Karpas-422 (cell line): ENCODE measurements around the gene PARD3B. TPM values are rescaled to one million over a fixed set of nuclear protein-coding genes. Genes with fewer than 3 reads are reported as not detected.
"Not testable (repeated sequence)": the region's sequence is repeated elsewhere in the genome, so short reads cannot be mapped to it uniquely, and the experiment has no call there.

Experiments
- DNase-seq: peaks from one replicate; pipeline ENCODE4 v3.0.0-alpha.2; 2015
- H2AFZ ChIP-seq: fragments of 200-600 bp; sonication (generic); 2 replicates; pipeline ENCODE4 v1.6.1; 2014; ENCODE audit warnings: antibody characterized with exemption, low read length, mixed read lengths
- H3K27ac ChIP-seq: fragments of 200-600 bp; sonication (generic); 2 replicates; pipeline ENCODE4 v1.5.1; 2014; ENCODE audit warnings: mild to moderate bottlenecking, low read length, moderate library complexity
- H3K27me3 ChIP-seq: fragments of 200-600 bp; sonication (generic); 2 replicates; pipeline ENCODE4 v1.6.1; 2014; ENCODE audit warnings: low read length, mixed read lengths
- H3K36me3 ChIP-seq: fragments of 200-600 bp; sonication (generic); 2 replicates; pipeline ENCODE4 v1.6.1; 2014; ENCODE audit warnings: low read length, mixed read lengths; ENCODE audit not compliant: insufficient read depth
- H3K4me1 ChIP-seq: fragments of 200-600 bp; sonication (generic); 2 replicates; pipeline ENCODE4 v1.6.1; 2014; ENCODE audit warnings: mild to moderate bottlenecking, low read length, mixed read lengths
- H3K4me2 ChIP-seq: fragments of 200-600 bp; sonication (generic); 2 replicates; pipeline ENCODE4 v1.6.1; 2014; ENCODE audit warnings: low read length, low read depth, mild to moderate bottlenecking; ENCODE audit not compliant: poor library complexity, severe bottlenecking
- H3K4me3 ChIP-seq: fragments of 200-600 bp; sonication (generic); 2 replicates; pipeline ENCODE4 v1.5.1; 2014; ENCODE audit warnings: mild to moderate bottlenecking, antibody characterized with exemption, low read length, mixed read lengths
- H3K79me2 ChIP-seq: fragments of 200-600 bp; sonication (generic); 2 replicates; pipeline ENCODE4 v1.6.1; 2014; ENCODE audit warnings: mild to moderate bottlenecking, low read length, mixed read lengths
- H3K9ac ChIP-seq: fragments of 200-600 bp; sonication (generic); 2 replicates; pipeline ENCODE4 v1.6.0; 2014; ENCODE audit warnings: low read length
- H3K9me2 ChIP-seq: fragments of 200-600 bp; sonication (generic), shearing (Covaris generic); replicated peaks from 2 replicates; pipeline ENCODE4 v1.6.0; 2014; ENCODE audit warnings: mild to moderate bottlenecking, low read length, moderate library complexity; ENCODE audit not compliant: insufficient read depth
- H3K9me3 ChIP-seq: fragments of 300-700, 200-600 bp; sonication (generic); 2 replicates; pipeline ENCODE4 v1.6.1; 2014; ENCODE audit warnings: low read length, mixed read lengths
- H4K20me1 ChIP-seq: fragments of 200-600 bp; sonication (generic); 2 replicates; pipeline ENCODE4 v1.6.1; 2014; ENCODE audit warnings: mild to moderate bottlenecking, antibody characterized with exemption, low read length, low read depth; ENCODE audit not compliant: insufficient read depth
- total RNA-seq: library from RNA; depleted of rRNA; stranded (reverse); fragments of >200 nt; shearing (Covaris generic); gene quantifications from 2 replicates; pipeline ENCODE4 v1.2.3, GENCODE V29; 2014; ENCODE audit warnings: low replicate concordance

The PARD3B gene
- total RNA-seq, 1 experiment from 2014 or later = not detected

GRCh38 chr2:205484215-205484614, 938.9 kb downstream of the PARD3B start:
- H4K20me1 ChIP-seq = no peaks in the 10 kb centered on the region
- H3K9ac ChIP-seq = no peak overlapping the region
- H3K27me3 ChIP-seq = no peaks in the 10 kb centered on the region
- H3K27ac ChIP-seq = no peak overlapping the region
- no peak overlapping the region for H2AFZ ChIP-seq
- DNase-seq = no peak
- H3K4me1 ChIP-seq = peaks cover 25% of the 10 kb centered on the region
- H3K79me2 ChIP-seq = no peaks in the 10 kb centered on the region
- no peaks in the 10 kb centered on the region for H3K9me3 ChIP-seq
- no peak overlapping the region for H3K4me3 ChIP-seq
- no peaks in the 10 kb centered on the region for H3K36me3 ChIP-seq
- no peaks in the 10 kb centered on the region for H3K9me2 ChIP-seq
- H3K4me2 ChIP-seq = no peak overlapping the region

DNA sequence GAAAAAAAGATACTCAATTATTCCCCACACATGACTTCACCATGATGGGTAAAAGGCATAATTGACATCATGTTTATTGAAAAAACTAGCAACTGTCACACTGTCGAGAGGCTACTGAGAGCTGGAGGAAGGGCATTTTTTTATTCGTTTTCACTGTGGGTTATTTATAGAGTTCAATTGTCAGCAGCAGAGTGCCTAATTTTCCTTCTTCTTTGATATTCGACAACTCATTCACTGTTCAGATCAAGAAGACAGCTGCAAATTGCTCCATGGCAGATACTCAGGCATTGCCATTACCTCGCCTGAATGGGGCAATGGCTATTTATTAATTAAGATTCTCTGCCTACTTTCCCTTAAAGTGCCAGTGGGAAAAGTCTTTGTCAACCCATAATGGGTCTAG, 939.5 kb downstream of the PARD3B start:
- H3K79me2 ChIP-seq = no peaks in the 10 kb centered on the region

GRCh38 chr2:205493528-205493927, 948.3 kb downstream of the PARD3B start:
- H3K4me2 ChIP-seq = not testable (repeated sequence)

More for the DNA sequence above, 939.5 kb downstream of the PARD3B start:
- Histone ChIP-seq H3K27ac (no peak overlapping the region), H4K20me1 (no peaks in the 10 kb centered on the region), H3K4me3 (no peak overlapping the region), H3K9me3 (no peaks in the 10 kb centered on the region), H3K36me3 (no peaks in the 10 kb centered on the region), H3K27me3 (no peaks in the 10 kb centered on the region), H3K9me2 (no peaks in the 10 kb centered on the region), H3K4me1 (peaks cover 25% of the 10 kb centered on the region), H3K9ac (no peak overlapping the region), H2AFZ (peak overlapping the region; percentile 0; the same call in 1 of the 2 replicates), H3K4me2 (no peak overlapping the region)
- no peak for DNase-seq

GRCh38 chr2:205494537-205495235, 949.4 kb downstream of the PARD3B start:
- no peak overlapping the region for H3K4me3 ChIP-seq
- H3K79me2 ChIP-seq = no peaks in the 10 kb centered on the region

More at GRCh38 chr2:205493528-205493927, 948.3 kb downstream of the PARD3B start:
- H3K27me3 ChIP-seq, H3K9me2 ChIP-seq, H3K9me3 ChIP-seq, H3K4me1 ChIP-seq, H3K9ac ChIP-seq, H3K4me3 ChIP-seq, H2AFZ ChIP-seq, H4K20me1 ChIP-seq, H3K27ac ChIP-seq, DNase-seq, H3K79me2 ChIP-seq, H3K36me3 ChIP-seq: not testable (repeated sequence)

DNA sequence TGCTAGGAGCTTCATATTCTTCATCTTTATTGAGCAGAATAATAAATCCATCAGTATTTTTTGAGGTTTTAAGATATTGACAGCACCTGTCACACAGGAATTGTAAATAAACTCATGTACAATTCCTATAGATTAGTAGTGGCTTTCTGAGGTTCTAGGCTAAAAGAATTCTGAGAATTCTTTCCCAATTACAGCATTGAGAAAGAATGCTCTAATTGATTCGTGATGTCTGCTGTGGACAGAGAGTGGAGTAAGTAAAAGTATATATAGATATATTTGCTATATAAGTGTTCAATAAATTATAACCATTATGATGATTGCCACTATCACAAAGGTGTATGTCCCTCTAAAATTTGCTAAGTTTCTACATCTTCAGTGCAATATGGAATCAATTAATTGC, 950.5 kb downstream of the PARD3B start:
- Histone ChIP-seq H3K4me1 (peaks cover 14% of the 10 kb centered on the region), H3K27ac (no peak overlapping the region), H3K9me3 (no peaks in the 10 kb centered on the region), H2AFZ (no peak overlapping the region), H3K36me3 (no peaks in the 10 kb centered on the region), H4K20me1 (no peaks in the 10 kb centered on the region), H3K9ac (no peak overlapping the region), H3K27me3 (no peaks in the 10 kb centered on the region), H3K9me2 (no peaks in the 10 kb centered on the region), H3K4me3 (no peak overlapping the region), H3K4me2 (no peak overlapping the region), H3K79me2 (no peaks in the 10 kb centered on the region)
- DNase-seq = no peak

More at GRCh38 chr2:205494537-205495235, 949.4 kb downstream of the PARD3B start:
- H3K9ac ChIP-seq = no peak overlapping the region
- H3K4me1 ChIP-seq = peaks cover 7% of the 10 kb centered on the region
- no peaks in the 10 kb centered on the region for H3K27me3 ChIP-seq
- no peak overlapping the region for H3K4me2 ChIP-seq
- H3K36me3 ChIP-seq = no peaks in the 10 kb centered on the region
- no peak overlapping the region for H2AFZ ChIP-seq
- H4K20me1 ChIP-seq = no peaks in the 10 kb centered on the region
- H3K9me3 ChIP-seq = no peaks in the 10 kb centered on the region
- DNase-seq = no peak
- no peaks in the 10 kb centered on the region for H3K9me2 ChIP-seq
- H3K27ac ChIP-seq = no peak overlapping the region

GRCh38 chr2:205496370-205496769, 951.1 kb downstream of the PARD3B start:
- Histone ChIP-seq H3K4me2 (no peak overlapping the region), H3K9ac (no peak overlapping the region), H3K4me3 (no peak overlapping the region), H2AFZ (no peak overlapping the region), H4K20me1 (no peaks in the 10 kb centered on the region), H3K27ac (no peak overlapping the region), H3K36me3 (no peaks in the 10 kb centered on the region), H3K27me3 (no peaks in the 10 kb centered on the region), H3K9me2 (no peaks in the 10 kb centered on the region), H3K4me1 (peaks cover 17% of the 10 kb centered on the region), H3K79me2 (no peaks in the 10 kb centered on the region), H3K9me3 (no peaks in the 10 kb centered on the region)
- DNase-seq = no peak

GRCh38 chr2:205496772-205497171, 951.5 kb downstream of the PARD3B start:
- DNase-seq = no peak
- Histone ChIP-seq H3K9ac (no peak overlapping the region), H3K27ac (no peak overlapping the region), H3K9me3 (no peaks in the 10 kb centered on the region), H4K20me1 (no peaks in the 10 kb centered on the region), H3K4me2 (no peak overlapping the region), H3K36me3 (no peaks in the 10 kb centered on the region), H3K79me2 (no peaks in the 10 kb centered on the region), H3K9me2 (no peaks in the 10 kb centered on the region), H2AFZ (no peak overlapping the region), H3K27me3 (no peaks in the 10 kb centered on the region), H3K4me3 (no peak overlapping the region), H3K4me1 (peaks cover 21% of the 10 kb centered on the region)

GRCh38 chr2:205499006-205499405, 953.7 kb downstream of the PARD3B start:
- Histone ChIP-seq H3K79me2 (no peaks in the 10 kb centered on the region), H3K4me1 (peaks cover 22% of the 10 kb centered on the region), H3K9ac (no peak overlapping the region), H3K27ac (no peak overlapping the region), H3K36me3 (no peaks in the 10 kb centered on the region), H3K4me3 (no peak overlapping the region), H4K20me1 (no peaks in the 10 kb centered on the region), H3K27me3 (no peaks in the 10 kb centered on the region), H3K9me2 (no peaks in the 10 kb centered on the region), H3K9me3 (no peaks in the 10 kb centered on the region), H2AFZ (no peak overlapping the region), H3K4me2 (no peak overlapping the region)
- DNase-seq = no peak
